ENCODE measurements around the gene LHX3.

Gene LHX3

DNA sequence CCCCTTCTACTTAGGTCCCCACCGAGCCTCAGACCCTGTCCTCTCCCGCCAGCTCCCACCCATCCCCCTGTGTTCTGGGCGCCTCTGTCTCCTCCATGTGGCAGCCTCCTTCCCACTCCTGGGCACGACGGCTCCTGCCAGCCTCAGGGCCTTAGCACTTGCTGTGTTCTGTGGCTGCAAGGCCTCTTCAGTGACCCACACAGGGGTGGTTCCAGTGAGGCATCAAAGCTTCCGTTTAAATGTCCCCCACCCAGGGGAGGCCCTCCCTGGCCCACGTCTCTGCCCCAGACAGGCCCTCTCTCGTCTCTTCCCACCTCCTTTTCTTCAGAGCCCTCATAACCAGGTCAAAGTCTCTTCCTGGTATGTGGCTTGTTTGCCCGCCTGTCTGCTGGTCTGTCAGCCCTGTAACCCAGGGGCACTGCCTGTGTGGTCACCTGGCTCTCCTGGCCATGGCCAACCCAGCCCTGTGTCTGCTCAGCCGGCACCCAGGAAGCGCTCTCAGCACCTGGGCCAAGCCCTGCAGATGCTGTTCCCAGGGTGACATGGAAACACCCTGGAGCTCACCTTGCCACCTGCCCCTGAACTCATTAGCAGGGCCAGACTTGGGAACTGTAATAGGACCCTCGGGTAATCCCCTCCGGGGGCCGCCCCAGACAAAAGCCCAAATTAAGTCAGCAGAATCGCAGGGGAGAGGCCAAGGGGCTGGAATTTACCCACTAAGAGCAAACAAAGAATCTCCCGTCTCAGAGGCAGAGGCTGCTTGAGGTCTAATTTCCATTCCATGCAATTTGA lies 33.7 kb downstream of the LHX3 start (continued):
- TF ChIP-seq, protein P1, sequence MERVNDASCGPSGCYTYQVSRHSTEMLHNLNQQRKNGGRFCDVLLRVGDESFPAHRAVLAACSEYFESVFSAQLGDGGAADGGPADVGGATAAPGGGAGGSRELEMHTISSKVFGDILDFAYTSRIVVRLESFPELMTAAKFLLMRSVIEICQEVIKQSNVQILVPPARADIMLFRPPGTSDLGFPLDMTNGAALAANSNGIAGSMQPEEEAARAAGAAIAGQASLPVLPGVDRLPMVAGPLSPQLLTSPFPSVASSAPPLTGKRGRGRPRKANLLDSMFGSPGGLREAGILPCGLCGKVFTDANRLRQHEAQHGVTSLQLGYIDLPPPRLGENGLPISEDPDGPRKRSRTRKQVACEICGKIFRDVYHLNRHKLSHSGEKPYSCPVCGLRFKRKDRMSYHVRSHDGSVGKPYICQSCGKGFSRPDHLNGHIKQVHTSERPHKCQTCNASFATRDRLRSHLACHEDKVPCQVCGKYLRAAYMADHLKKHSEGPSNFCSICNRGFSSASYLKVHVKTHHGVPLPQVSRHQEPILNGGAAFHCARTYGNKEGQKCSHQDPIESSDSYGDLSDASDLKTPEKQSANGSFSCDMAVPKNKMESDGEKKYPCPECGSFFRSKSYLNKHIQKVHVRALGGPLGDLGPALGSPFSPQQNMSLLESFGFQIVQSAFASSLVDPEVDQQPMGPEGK (tag by site-specific recombination; IDR thresholded peaks at IDR 0.05): no peak
- peak; percentile 90 for TF ChIP-seq GLIS1 (tag by site-specific recombination; IDR thresholded peaks at IDR 0.05)
- TF ChIP-seq ZNF791 (tag by site-specific recombination; IDR thresholded peaks at IDR 0.05): no peak
- TF ChIP-seq, protein P2, sequence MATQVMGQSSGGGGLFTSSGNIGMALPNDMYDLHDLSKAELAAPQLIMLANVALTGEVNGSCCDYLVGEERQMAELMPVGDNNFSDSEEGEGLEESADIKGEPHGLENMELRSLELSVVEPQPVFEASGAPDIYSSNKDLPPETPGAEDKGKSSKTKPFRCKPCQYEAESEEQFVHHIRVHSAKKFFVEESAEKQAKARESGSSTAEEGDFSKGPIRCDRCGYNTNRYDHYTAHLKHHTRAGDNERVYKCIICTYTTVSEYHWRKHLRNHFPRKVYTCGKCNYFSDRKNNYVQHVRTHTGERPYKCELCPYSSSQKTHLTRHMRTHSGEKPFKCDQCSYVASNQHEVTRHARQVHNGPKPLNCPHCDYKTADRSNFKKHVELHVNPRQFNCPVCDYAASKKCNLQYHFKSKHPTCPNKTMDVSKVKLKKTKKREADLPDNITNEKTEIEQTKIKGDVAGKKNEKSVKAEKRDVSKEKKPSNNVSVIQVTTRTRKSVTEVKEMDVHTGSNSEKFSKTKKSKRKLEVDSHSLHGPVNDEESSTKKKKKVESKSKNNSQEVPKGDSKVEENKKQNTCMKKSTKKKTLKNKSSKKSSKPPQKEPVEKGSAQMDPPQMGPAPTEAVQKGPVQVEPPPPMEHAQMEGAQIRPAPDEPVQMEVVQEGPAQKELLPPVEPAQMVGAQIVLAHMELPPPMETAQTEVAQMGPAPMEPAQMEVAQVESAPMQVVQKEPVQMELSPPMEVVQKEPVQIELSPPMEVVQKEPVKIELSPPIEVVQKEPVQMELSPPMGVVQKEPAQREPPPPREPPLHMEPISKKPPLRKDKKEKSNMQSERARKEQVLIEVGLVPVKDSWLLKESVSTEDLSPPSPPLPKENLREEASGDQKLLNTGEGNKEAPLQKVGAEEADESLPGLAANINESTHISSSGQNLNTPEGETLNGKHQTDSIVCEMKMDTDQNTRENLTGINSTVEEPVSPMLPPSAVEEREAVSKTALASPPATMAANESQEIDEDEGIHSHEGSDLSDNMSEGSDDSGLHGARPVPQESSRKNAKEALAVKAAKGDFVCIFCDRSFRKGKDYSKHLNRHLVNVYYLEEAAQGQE (tag by site-specific recombination; IDR thresholded peaks at IDR 0.05): no peak
- TF ChIP-seq, protein P3, sequence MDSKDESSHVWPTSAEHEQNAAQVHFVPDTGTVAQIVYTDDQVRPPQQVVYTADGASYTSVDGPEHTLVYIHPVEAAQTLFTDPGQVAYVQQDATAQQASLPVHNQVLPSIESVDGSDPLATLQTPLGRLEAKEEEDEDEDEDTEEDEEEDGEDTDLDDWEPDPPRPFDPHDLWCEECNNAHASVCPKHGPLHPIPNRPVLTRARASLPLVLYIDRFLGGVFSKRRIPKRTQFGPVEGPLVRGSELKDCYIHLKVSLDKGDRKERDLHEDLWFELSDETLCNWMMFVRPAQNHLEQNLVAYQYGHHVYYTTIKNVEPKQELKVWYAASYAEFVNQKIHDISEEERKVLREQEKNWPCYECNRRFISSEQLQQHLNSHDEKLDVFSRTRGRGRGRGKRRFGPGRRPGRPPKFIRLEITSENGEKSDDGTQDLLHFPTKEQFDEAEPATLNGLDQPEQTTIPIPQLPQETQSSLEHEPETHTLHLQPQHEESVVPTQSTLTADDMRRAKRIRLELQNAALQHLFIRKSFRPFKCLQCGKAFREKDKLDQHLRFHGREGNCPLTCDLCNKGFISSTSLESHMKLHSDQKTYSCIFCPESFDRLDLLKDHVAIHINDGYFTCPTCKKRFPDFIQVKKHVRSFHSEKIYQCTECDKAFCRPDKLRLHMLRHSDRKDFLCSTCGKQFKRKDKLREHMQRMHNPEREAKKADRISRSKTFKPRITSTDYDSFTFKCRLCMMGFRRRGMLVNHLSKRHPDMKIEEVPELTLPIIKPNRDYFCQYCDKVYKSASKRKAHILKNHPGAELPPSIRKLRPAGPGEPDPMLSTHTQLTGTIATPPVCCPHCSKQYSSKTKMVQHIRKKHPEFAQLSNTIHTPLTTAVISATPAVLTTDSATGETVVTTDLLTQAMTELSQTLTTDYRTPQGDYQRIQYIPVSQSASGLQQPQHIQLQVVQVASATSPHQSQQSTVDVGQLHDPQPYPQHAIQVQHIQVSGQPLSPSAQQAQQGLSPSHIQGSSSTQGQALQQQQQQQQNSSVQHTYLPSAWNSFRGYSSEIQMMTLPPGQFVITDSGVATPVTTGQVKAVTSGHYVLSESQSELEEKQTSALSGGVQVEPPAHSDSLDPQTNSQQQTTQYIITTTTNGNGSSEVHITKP (tag by site-specific recombination; IDR thresholded peaks at IDR 0.05): peak; percentile 36; the same call in 1 of the 2 replicates
- TF ChIP-seq, protein P4, sequence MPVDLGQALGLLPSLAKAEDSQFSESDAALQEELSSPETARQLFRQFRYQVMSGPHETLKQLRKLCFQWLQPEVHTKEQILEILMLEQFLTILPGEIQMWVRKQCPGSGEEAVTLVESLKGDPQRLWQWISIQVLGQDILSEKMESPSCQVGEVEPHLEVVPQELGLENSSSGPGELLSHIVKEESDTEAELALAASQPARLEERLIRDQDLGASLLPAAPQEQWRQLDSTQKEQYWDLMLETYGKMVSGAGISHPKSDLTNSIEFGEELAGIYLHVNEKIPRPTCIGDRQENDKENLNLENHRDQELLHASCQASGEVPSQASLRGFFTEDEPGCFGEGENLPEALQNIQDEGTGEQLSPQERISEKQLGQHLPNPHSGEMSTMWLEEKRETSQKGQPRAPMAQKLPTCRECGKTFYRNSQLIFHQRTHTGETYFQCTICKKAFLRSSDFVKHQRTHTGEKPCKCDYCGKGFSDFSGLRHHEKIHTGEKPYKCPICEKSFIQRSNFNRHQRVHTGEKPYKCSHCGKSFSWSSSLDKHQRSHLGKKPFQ (tag by site-specific recombination; IDR thresholded peaks at IDR 0.05): no peak
- no peak for TF ChIP-seq ZFP69B (tag by site-specific recombination; IDR thresholded peaks at IDR 0.05)

DNA sequence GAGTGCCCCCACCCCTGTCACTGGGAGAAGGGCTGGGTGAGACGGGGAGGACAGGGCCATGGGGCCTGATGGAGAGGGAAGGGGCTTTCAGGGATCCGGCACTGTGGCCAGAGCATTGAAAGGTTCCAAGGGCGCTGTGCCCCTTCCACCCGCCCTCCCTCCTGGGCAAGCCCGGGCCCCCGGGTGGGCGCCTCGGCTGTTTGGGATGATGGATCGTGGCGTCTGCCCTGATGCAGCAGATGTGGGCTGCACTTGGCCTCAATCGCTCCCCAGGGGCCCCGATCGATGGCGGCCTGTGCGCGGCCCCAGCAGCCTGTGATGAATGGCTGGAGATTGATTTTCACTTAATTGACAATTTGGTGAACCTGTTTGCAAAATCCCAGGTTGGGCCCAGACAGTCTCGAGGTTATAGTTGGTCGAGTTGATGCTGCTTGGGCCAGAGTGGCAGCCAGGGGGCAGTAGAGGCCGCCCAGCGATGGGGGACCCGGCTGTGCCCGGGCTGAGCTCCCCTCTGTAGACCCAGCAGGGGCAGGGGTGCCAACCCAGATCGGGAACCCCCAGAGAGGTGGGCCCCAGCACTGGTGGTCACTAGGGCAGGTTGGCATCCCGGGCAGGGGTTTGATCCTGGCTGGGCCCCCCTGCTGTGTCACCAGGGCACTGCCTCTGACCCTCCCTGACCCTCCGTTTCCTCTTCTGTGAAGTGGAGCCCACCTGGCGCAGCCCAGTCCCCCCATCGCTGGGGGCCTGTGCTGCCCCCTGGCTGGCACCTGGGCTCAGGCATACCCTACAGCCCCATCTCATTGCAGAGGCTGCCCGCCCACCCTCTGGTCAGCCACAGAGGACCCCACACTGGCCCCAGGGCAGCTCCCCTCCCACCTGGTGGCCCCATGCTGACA lies 34.7 kb downstream of the LHX3 start:
- no peak overlapping the region for H3K27ac ChIP-seq (ENCODE audit: extremely low read depth, low read depth, low read length)
- H3K4me1 ChIP-seq (ENCODE audit: control insufficient read depth, insufficient read depth, low read length): peaks cover 4% of the 10 kb centered on the region; the same call in 1 of the 2 replicates
- ChIA-PET POLR2A (no interaction called here), CTCF (interaction anchor here (0.5 to 4.4 kb wide), 25 partner anchors 8 to 1923 kb away, joined by 3 to 39 read pairs (median 5); no protein-coding TSS in a partner anchor)
- no peaks in the 10 kb centered on the region for H3K9me3 ChIP-seq (ENCODE audit: control insufficient read depth, insufficient read depth, low read depth, low read length)
- no peaks in the 10 kb centered on the region for H3K36me3 ChIP-seq (ENCODE audit: control insufficient read depth in 2 of 2, insufficient read depth in 1 of 2, low read length in 2 of 2)
- no peak overlapping the region for H3K4me3 ChIP-seq (ENCODE audit: low read depth, low read length)
- TF ChIP-seq FEZF1 (tag by site-specific recombination; IDR thresholded peaks at IDR 0.05) (no peak), ZNF629 (tag by site-specific recombination; IDR thresholded peaks at IDR 0.05) (no peak), ZNF514 (tag by site-specific recombination; IDR thresholded peaks at IDR 0.05) (no peak), GLIS2 (tag by site-specific recombination; IDR thresholded peaks at IDR 0.05) (peak; percentile 43; the same call in 1 of the 2 replicates), ZIC2 (tag by site-specific recombination; IDR thresholded peaks at IDR 0.05) (0 out of 2 replicates have a peak, but pooled peaks have one; percentile 9), ZSCAN16 (tag by site-specific recombination; IDR thresholded peaks at IDR 0.05) (no peak), ZNF24 (tag by site-specific recombination; IDR thresholded peaks at IDR 0.05) (no peak)
- TF ChIP-seq, protein P5, sequence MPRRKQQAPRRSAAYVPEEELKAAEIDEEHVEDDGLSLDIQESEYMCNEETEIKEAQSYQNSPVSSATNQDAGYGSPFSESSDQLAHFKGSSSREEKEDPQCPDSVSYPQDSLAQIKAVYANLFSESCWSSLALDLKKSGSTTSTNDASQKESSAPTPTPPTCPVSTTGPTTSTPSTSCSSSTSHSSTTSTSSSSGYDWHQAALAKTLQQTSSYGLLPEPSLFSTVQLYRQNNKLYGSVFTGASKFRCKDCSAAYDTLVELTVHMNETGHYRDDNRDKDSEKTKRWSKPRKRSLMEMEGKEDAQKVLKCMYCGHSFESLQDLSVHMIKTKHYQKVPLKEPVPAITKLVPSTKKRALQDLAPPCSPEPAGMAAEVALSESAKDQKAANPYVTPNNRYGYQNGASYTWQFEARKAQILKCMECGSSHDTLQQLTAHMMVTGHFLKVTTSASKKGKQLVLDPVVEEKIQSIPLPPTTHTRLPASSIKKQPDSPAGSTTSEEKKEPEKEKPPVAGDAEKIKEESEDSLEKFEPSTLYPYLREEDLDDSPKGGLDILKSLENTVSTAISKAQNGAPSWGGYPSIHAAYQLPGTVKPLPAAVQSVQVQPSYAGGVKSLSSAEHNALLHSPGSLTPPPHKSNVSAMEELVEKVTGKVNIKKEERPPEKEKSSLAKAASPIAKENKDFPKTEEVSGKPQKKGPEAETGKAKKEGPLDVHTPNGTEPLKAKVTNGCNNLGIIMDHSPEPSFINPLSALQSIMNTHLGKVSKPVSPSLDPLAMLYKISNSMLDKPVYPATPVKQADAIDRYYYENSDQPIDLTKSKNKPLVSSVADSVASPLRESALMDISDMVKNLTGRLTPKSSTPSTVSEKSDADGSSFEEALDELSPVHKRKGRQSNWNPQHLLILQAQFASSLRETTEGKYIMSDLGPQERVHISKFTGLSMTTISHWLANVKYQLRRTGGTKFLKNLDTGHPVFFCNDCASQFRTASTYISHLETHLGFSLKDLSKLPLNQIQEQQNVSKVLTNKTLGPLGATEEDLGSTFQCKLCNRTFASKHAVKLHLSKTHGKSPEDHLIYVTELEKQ (tag by site-specific recombination; IDR thresholded peaks at IDR 0.05; ENCODE audit: borderline replicate concordance): no peak
- TF ChIP-seq, protein P6, sequence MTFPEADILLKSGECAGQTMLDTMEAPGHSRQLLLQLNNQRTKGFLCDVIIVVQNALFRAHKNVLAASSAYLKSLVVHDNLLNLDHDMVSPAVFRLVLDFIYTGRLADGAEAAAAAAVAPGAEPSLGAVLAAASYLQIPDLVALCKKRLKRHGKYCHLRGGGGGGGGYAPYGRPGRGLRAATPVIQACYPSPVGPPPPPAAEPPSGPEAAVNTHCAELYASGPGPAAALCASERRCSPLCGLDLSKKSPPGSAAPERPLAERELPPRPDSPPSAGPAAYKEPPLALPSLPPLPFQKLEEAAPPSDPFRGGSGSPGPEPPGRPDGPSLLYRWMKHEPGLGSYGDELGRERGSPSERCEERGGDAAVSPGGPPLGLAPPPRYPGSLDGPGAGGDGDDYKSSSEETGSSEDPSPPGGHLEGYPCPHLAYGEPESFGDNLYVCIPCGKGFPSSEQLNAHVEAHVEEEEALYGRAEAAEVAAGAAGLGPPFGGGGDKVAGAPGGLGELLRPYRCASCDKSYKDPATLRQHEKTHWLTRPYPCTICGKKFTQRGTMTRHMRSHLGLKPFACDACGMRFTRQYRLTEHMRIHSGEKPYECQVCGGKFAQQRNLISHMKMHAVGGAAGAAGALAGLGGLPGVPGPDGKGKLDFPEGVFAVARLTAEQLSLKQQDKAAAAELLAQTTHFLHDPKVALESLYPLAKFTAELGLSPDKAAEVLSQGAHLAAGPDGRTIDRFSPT (tag by site-specific recombination; IDR thresholded peaks at IDR 0.05): peak; percentile 70
